GM20000 (cell line): ENCODE results near the gene COL5A2.

Experiments
- DNase-seq: peaks from one replicate; pipeline ENCODE4 v3.0.0; 2012; ENCODE audit warnings: low spot score
- TF ChIP-seq, protein P1 (sequence below): IDR thresholded peaks from 2 replicates; pipeline ENCODE4 v1.5.1; 2012; ENCODE audit warnings: mild to moderate bottlenecking, control low read depth; ENCODE audit errors: extremely low read depth, missing control alignments

The COL5A2 gene

DNA sequence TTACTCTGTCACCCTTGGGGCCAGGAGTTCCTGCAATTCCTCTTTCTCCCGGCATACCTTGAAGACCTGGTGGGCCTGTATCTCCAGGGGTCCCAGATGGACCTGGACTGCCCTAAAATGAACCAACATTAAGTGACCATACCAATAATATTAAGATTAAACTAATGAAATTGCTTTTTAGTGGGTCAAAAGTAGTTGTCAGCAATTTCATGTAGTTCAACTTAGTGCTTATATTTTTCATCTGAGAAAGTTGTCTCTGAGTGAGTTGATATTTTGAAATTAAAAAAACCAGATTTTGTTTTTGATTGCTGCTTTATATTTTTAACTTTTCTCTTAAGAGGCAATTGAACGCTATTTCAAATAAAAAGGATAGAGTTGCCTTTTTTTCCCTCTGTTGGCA lies 122.2 kb downstream of the COL5A2 start:
- TF ChIP-seq, protein P1, sequence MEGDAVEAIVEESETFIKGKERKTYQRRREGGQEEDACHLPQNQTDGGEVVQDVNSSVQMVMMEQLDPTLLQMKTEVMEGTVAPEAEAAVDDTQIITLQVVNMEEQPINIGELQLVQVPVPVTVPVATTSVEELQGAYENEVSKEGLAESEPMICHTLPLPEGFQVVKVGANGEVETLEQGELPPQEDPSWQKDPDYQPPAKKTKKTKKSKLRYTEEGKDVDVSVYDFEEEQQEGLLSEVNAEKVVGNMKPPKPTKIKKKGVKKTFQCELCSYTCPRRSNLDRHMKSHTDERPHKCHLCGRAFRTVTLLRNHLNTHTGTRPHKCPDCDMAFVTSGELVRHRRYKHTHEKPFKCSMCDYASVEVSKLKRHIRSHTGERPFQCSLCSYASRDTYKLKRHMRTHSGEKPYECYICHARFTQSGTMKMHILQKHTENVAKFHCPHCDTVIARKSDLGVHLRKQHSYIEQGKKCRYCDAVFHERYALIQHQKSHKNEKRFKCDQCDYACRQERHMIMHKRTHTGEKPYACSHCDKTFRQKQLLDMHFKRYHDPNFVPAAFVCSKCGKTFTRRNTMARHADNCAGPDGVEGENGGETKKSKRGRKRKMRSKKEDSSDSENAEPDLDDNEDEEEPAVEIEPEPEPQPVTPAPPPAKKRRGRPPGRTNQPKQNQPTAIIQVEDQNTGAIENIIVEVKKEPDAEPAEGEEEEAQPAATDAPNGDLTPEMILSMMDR, result no peak
- no peak for DNase-seq

DNA sequence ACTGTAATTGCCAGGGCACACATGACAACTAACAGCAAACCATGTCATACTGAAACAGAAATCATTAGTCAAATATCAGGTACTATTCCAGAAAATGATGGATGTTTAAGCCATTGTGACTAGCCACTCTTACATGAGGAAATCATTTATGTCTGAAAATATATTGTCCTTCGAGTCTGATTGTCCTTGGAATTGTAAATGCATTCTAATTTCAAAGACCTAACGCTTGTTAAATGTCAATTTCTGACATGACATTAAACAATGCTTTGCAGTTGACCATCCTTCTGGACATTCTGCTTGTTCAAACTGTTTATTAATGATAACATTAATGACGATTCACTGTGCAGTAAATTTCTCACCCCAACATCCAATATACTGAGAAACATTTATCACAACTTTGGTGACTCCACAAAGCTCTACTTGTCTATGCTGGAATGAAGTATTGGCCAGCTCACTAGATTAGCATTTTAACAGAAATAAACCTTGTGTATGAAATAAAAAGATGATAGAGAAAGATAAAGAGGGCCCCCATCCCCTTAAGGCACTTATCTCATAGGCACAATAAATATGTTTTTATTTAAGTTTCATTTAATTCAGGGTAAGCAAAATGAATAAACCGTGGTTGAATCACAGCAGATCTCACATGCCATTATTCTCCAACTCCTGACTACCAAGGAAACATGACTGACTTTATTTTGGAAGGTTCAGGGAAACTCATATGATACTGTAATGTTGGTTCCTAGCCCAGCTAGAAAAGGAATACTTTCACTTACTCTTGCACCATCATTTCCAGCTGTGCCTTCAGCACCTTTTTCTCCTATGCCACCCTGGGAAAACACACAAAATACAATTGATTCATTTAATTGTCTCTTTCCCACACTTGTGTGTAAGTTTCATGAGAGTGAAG lies 123.1 kb downstream of the COL5A2 start:
- TF ChIP-seq, protein P1, result no peak
- DNase-seq, result no peak

DNA sequence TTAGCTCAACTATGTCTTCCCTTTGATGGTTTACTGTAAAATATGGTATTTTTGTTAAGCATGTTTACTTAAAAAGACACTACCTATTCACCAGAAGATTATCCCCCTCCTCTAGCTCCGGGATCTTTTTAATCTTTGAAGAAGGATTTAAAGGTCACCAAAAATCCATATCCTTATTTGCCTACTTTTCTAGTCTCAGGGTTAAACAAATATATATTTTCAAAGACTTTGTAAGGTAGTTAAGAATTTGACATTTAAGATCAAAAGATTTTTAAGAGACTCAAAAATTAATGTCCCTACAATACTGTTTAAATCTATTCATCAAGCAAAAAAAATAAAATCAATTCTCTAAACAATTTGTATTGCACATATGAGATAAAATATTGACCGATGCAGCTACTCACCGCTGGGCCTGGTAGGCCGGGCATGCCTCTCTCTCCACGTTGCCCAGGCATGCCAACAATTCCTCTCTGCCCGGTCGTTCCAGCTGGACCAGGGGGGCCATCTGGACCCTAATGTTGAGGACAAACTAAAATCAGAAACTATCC lies 129.3 kb downstream of the COL5A2 start:
- DNase-seq, result no peak
- TF ChIP-seq, protein P1, result no peak

DNA sequence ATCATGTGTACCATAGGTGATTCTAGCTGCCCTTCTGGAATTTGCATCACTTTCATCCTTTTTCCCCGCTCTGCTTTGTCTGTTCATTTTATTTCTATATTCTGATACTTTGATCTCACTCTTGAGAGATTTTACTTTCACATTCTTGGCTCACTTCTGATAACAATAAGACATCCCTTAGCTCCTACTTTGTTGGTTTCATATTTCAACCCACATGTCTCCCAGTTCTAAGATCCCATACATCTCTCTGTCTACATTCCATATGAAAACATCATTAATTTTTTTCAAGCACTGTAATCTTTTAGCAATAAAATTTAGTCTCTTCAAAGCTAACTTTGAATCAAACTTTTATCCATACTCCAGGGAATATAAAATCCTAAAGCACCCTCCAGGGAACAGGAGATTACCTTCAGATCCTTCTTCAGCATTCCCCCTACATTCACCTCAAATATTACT lies 129.8 kb downstream of the COL5A2 start:
- TF ChIP-seq, protein P1, result no peak
- no peak for DNase-seq

DNA sequence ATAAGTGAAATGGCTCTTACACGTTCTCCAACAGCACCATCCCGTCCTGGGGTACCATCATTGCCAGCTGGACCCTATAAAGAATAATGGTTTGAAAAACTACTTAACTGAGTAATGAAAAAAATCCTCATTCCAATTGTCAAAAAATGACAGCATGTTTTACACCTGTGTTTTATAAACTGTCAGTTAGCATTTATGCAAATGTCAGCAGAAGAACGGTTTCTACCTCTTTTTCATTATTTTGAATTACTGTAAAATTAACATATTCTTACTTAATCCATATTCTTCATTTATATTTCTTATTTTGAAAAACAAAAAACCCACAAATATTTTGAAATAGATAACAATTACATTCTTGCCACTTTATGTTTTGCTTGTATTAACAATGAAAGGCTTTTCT lies 131.4 kb downstream of the COL5A2 start:
- TF ChIP-seq, protein P1, result no peak
- DNase-seq, result no peak

DNA sequence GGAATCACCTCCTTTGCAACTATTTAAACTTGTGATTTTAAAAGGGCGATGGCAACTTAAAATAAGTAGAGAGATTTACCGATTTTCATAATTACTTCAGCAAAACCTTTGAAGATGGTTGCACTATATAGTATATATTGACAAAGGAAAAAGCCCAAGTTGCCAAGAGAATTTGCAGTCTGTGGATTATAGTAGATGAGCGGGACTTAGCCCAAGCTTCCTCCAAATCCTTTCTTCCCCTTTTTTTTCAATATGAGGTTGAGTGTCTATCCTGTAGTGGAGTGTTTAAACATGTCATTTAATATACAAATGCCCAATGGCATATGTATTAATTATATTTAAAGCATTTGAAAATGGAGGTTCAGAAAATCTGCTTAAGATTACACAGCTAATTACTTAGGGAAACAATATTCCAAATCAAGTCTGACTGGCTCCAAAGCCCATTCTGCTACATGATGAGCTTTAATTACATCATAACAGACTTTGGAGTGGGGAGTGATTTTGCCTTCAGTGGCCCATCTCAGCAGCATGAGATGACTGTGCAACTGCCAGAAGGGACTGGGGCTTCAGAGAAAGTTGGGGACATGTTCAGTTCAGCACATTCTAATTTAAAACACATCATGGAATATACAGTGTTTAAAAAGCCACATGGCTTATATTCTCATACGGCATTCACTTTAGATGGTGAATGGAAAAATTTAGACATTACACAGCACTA lies 132.2 kb downstream of the COL5A2 start:
- TF ChIP-seq, protein P1, result no peak
- DNase-seq, result no peak

DNA sequence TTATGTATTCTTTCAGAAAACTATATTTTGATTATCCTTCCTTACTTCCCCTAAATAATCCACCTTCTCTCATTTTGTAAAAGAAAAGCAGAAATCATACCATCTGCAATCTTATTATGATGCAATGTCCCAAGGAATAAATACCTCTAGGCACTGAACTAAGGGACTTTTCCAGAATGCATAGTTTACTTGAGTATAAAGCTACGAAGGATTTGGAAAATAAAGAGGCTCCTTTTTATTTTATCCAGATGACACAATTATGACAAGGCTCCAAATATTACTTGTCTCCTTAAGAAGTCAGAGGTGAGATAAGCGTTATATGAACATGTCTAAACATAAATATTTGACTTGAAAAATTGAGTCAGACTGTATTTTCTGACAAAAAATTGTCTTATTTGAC lies 133.2 kb downstream of the COL5A2 start:
- TF ChIP-seq, protein P1, result no peak
- no peak for DNase-seq
